H1 (cell line): ENCODE measurements around the gene GPATCH2. TPM values are rescaled to one million over a fixed set of nuclear protein-coding genes. Genes with fewer than 3 reads are reported as not detected.

Source experiments
- ATF3 ChIP-seq: IDR thresholded peaks from 2 replicates; pipeline ENCODE4 v1.6.1; 2011; ENCODE audit warnings: low read depth, mild to moderate bottlenecking, low read length; ENCODE audit not compliant: insufficient read depth
- BRCA1 ChIP-seq: IDR thresholded peaks from 2 replicates; pipeline ENCODE4 v1.6.1; 2012; ENCODE audit warnings: low read depth, low read length, improper control_type of control experiment
- CHD7 ChIP-seq: fragments of 300-600 bp; sonication (generic); IDR thresholded peaks from 2 replicates; pipeline ENCODE4 v1.7.1; 2012; ENCODE audit warnings: low read length, moderate library complexity, mild to moderate bottlenecking, inconsistent platforms; ENCODE audit not compliant: insufficient replicate concordance
- CTCF ChIP-seq, 3 experiments: IDR thresholded peaks; 1 replicate in 2 of 3; 2 replicates in 1 of 3; pipeline versions ENCODE4 v1.5.1 to v1.6.1; 2011; ENCODE audit warnings: low read length in 3 of 3, mild to moderate bottlenecking in 3 of 3, inconsistent platforms in 2 of 3, low read depth in 1 of 3, moderate library complexity in 1 of 3; ENCODE audit not compliant: insufficient read depth in 1 of 3; ENCODE audit errors: control extremely low read depth in 1 of 3
- EP300 ChIP-seq, 2 experiments: IDR thresholded peaks; 1 replicate in 1 of 2; 2 replicates in 1 of 2; pipeline ENCODE4 v1.6.1; 2011 to 2012; ENCODE audit warnings: low read depth in 2 of 2, low read length in 2 of 2, mild to moderate bottlenecking in 2 of 2, borderline replicate concordance in 1 of 2, inconsistent platforms in 1 of 2, moderate library complexity in 1 of 2
- KDM5A ChIP-seq: fragments of 200-600 bp; IDR thresholded peaks from 2 replicates; pipeline ENCODE4 v1.7.1; 2012; ENCODE audit warnings: mild to moderate bottlenecking, low read length, inconsistent platforms, mixed read lengths
- POLR2A ChIP-seq, 2 experiments: IDR thresholded peaks; 1 replicate in 1 of 2; 2 replicates in 1 of 2; pipeline ENCODE4 v1.6.1; 2011; ENCODE audit warnings: low read depth in 2 of 2, low read length in 2 of 2, mild to moderate bottlenecking in 2 of 2; ENCODE audit errors: control extremely low read depth in 1 of 2
- POLR2AphosphoS5 ChIP-seq: IDR thresholded peaks from 2 replicates; pipeline ENCODE4 v1.6.1; 2011; ENCODE audit warnings: low read depth, low read length
- TAF7 ChIP-seq: optimal IDR thresholded peaks from 2 replicates; pipeline ENCODE3; 2011; ENCODE audit warnings: low read depth, mild to moderate bottlenecking, inconsistent platforms, low read length, moderate library complexity, borderline replicate concordance
- polyA plus RNA-seq, 7 experiments: library from polyadenylated mRNA; depleted of rRNA in 3 of 7; stranded (reverse) in 5 of 7; unstranded in 2 of 7; fragments of >200 nt in 5 of 7; fragments of 200-250 nt in 2 of 7; gene quantifications; 1 replicate in 5 of 7; 2 replicates in 1 of 7; 4 replicates in 1 of 7; pipeline versions ENCODE4 v1.2.1 to v1.2.3, GENCODE V29; 2011 to 2013; ENCODE audit warnings: missing spikeins in 2 of 7, mixed read lengths in 2 of 7
- total RNA-seq: library from RNA; stranded (reverse); fragmentation: NEBNext Ultra II Directional; extraction: Animal tissue kit (Norgen Biotek cat#: 25700); gene quantifications from 2 replicates; pipeline ENCODE4 v1.2.1, GENCODE V29; 2021

Gene GPATCH2
- total and polyA plus RNA-seq, 2 of the 8 experiments (the other 6 are each of a cell fraction or from before 2014, with no cell fraction given) = 3.9 to 13.1 TPM

- TF ChIP-seq CHD7 = no peak
- TF ChIP-seq EP300 (IDR thresholded peaks at IDR 0.05; ENCODE audit: borderline replicate concordance in 1 of 2, low read depth in 2 of 2, low read length in 2 of 2) = no peak
- TF ChIP-seq ATF3 = no peak
- no peak for TF ChIP-seq BRCA1
- TF ChIP-seq TAF7 = no peak
- TF ChIP-seq POLR2A (IDR thresholded peaks at IDR 0.05; ENCODE audit: control extremely low read depth in 1 of 2, low read depth in 2 of 2, low read length in 2 of 2) = no peak
- TF ChIP-seq CTCF (IDR thresholded peaks at IDR 0.05; ENCODE audit: control extremely low read depth in 1 of 3, insufficient read depth in 1 of 3, low read depth in 1 of 3, low read length in 3 of 3) = no peak
- no peak for TF ChIP-seq POLR2AphosphoS5
- no peak for TF ChIP-seq KDM5A
Measured at GRCh38 chr1:217542837-217543236, 88.1 kb downstream of the GPATCH2 start (continued).
